NCI-H446 (cell line): Measurements from ENCODE around the gene USP8.

Experiments
- DNase-seq, 2 experiments: peaks; one replicate each; lab custom pipeline; 2025; lab: John Stamatoyannopoulos, UW

Gene USP8

DNA sequence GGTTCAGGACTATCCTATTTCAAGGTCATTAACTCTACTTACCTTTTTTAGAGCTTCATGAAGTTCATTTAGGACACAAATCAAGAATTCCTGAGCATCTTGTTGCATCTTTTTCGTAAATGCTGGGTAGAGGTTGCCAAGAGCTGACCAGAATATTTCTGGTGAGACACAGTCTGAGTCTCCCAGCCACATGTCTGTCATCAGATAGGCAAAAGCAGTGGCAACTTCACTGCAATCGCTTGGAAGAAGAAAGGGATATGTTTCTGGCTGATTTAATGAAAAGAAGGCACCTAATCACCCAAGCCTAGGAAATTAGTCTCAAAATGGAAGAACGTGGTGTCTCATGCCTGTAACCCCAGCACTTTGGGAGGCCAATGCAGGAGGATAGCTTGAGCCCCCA, 119.4 kb downstream of the USP8 start:
- no peak for DNase-seq

DNA sequence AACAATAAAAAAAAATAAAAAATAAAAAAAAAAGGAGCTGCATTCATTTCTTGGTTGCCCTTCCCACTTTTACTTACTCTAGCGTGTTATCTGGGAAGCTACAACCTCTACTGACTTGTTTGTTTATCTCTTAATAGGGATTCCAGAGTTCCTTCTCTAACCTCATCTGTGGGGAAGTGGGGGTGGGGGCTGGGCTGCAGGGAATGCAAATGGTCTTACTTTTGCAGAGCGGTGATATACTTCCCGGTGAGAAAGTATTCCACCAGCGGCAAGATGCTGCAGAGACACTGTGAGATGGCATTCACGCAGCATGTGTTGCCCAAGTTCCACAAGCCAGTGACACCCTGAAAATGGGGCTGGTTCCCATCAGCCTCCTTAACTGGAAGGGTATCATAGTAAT, 120.2 kb downstream of the USP8 start:
- no peak for DNase-seq

GRCh38 chr15:50546566-50546965, 122.4 kb downstream of the USP8 start, which contains the start of gene USP50:
USP50 (minus strand) TSS chr15:50546666; CDS start chr15:50546525, 141 bp downstream.
- no peak for DNase-seq

GRCh38 chr15:50549326-50549725, 125.1 kb downstream of the USP8 start:
- no peak for DNase-seq

DNA sequence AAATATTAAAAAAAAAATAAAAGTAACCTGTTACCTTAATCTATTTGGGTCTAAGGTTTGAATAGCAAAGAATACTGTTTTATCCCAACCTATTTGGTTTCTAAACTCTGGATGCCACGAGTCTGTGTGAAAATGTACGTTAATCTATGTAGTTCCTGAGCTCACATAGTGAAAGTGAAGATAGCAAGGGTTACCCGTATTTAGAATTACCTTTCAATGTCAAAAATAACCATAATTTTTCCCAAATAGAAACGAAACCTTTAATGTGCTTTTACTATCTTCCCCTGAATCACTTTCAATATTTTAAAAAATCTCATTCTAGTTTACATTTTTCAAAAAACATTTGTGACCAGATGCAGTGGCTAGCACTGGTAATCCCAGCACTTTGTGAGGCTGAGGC, 128.0 kb downstream of the USP8 start:
- DNase-seq = no peak

- DNase-seq = no peak
Measured at GRCh38 chr15:50556642-50557371, 132.6 kb downstream of the USP8 start.

- DNase-seq = no peak
Measured at GRCh38 chr15:50558012-50558411, 133.8 kb downstream of the USP8 start.

- DNase-seq = no peak
Measured at GRCh38 chr15:50562735-50563640, 138.8 kb downstream of the USP8 start.

DNA sequence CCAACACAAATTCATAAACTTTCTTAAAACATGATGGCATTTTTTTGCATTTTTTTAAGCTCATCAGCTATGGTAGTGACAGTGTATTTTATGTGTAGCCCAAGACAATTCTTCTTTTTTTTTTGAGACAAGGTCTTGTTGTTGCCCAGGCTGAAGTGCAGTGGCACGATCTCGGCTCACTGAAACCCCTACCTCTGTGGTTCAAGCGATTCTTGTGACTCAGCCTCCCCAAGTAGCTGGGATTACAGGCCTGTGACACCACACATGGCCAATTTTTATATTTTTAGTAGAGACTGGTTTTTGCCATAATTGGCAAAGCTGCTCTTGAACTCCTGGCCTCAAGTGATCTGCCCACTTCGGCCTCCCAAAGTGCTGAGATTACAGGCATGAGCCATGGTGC, 139.6 kb downstream of the USP8 start:
- no peak for DNase-seq
